Measurements from ENCODE around the gene ZNF688. TPM values are rescaled to one million over a fixed set of nuclear protein-coding genes. Genes with fewer than 3 reads are reported as not detected.

Gene ZNF688
- total and polyA plus RNA-seq, 2 of the 8 experiments (the other 6 are each of a cell fraction or from before 2014, with no cell fraction given): 2.7 to 3.5 TPM

GRCh38 chr16:30565526-30565925 is 6.0 kb downstream of the ZNF688 start (continued):
- no peak for TF ChIP-seq POLR2AphosphoS5 (IDR thresholded peaks at IDR 0.05; ENCODE audit: low read depth, low read length)

Data from H1 (cell line).